Adrenal gland (tissue), 12 donors: ENCODE results near the gene GIMAP1. TPM values are rescaled to one million over a fixed set of nuclear protein-coding genes. Genes with fewer than 3 reads are reported as not detected.

Experiments
- DNase-seq, 7 donors: peaks; one replicate each; pipeline ENCODE4 v3.0.0-alpha.2; 2019 to 2020
- H3K27ac ChIP-seq, 5 donors: fragments of 200-600 bp; sonication (generic) in 4 of 5; 1 replicate in 3 of 5; 2 replicates in 2 of 5; pipeline versions ENCODE4 v1.5.1 to v1.8.0; 2016 to 2020; ENCODE audit warnings: mild to moderate bottlenecking in 1 of 5
- H3K27me3 ChIP-seq: fragments of 200-600 bp; 2 replicates; pipeline ENCODE4 v1.8.0; 2021
- H3K36me3 ChIP-seq, 2 donors: fragments of 200-600 bp; replicated peaks in 1 of 2; 1 replicate in 1 of 2; 2 replicates in 1 of 2; pipeline versions ENCODE4 v1.5.1 to v1.8.0; 2018 to 2022
- H3K4me1 ChIP-seq, 2 donors: fragments of 200-600 bp; replicated peaks in 1 of 2; 1 replicate in 1 of 2; 2 replicates in 1 of 2; pipeline versions ENCODE4 v1.5.1 to v1.8.0; 2018 to 2021
- H3K4me3 ChIP-seq, 4 donors: fragments of 200-600 bp; sonication (generic) in 3 of 4; one replicate each; pipeline ENCODE4 v1.5.1; 2016 to 2018
- H3K9me3 ChIP-seq, 3 donors: fragments of 200-600 bp; sonication (generic) in 1 of 3; replicated peaks in 1 of 3; 1 replicate in 2 of 3; 2 replicates in 1 of 3; pipeline versions ENCODE4 v1.5.1 to v1.8.0; 2016 to 2021
- POLR2A ChIP-seq, 2 donors: fragments of 450-650 bp; IDR thresholded peaks; one replicate each; pipeline ENCODE4 v1.6.1; 2017; ENCODE audit warnings: antibody characterized with exemption in 2 of 2, mild to moderate bottlenecking in 2 of 2, moderate library complexity in 1 of 2
- WGBS, 4 donors: extraction: QIAGEN DNeasy Blood & Tissue Kit in 2 of 4; methylation state at CpG; one replicate each; pipeline versions ENCODE4 v1.1.5 to v1.1.7; 2013 to 2017; 5-methylcytosine and 5-hydroxymethylcytosine counted together
- intact Hi-C, 2 donors: fragments of 100-400 bp; cut with DNase I; formaldehyde crosslinking; loops; one replicate each; pipeline versions ENCODE4 v1.14.1 to v1.15.0; 2022 to 2023
- polyA plus RNA-seq, 3 donors: library from polyadenylated mRNA; stranded (reverse); fragments of 200-250 nt in 2 of 3; fragments of 350-450 nt in 1 of 3; fragmentation: Illumina TruSeq in 1 of 3; extraction: RNeasy Lipid Tissue Mini Kit (QIAGEN cat#74804) in 1 of 3; gene quantifications; one replicate each; pipeline ENCODE4 v1.2.3, GENCODE V29; 2013 to 2014
- total RNA-seq, 9 donors: library from RNA; depleted of rRNA in 4 of 9; stranded (reverse); fragments of >200 nt in 4 of 9; fragments of 120-200 nt in 1 of 9; fragmentation: NEBNext Ultra II Directional in 1 of 9; extraction: Animal tissue kit (Norgen Biotek cat#: 25700) in 1 of 9; gene quantifications; one replicate each; pipeline versions ENCODE4 v1.1.0 to v1.2.4, GENCODE V29; 2013 to 2023
- TF ChIP-seq, protein P1 (sequence below), 6 experiments: fragments of 450-650 bp in 4 of 6; fragments of 200-600 bp in 2 of 6; sonication (generic) in 1 of 6; IDR thresholded peaks; 1 replicate in 5 of 6; 2 replicates in 1 of 6; pipeline versions ENCODE4 v1.5.1 to v1.8.0; 2016 to 2021; ENCODE audit warnings: antibody characterized with exemption in 6 of 6, mild to moderate bottlenecking in 2 of 6, moderate library complexity in 1 of 6
- donor health status: healthy with polysubstance abuse.
- donor health status: Bipolar disorder and iron deficiency.
- donor health status: DM: yes; HTN: yes; CAD: no.
- donor health status: DM: no; HTN: no; CAD: no.
- donor health status: DM: no; HTN: no; CAD: no.
- donor health status: DM: yes; HTN: yes; CAD: no.

The GIMAP1 gene
- total and polyA plus RNA-seq, 12 donors: 1.5 to 11.2 (median 5.6) TPM

DNA sequence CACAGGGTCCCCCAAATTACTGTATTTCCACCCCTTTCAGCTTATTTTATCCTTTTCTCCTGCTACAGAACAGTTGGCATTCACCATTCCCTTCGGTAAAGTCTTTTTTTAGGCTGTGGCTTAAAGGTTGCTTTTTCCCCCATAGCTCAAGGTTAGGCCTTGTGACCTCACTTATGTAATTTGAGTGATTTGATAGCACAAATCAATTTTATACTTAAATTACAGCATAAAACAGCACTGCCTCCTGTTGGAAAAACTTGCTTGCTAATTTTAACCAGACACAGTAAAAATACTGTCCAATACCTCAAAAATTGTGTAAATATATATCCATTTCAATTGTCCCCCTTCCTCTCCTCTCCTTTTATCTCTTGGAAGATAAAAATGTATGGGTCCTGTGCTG, 7.1 kb downstream of the GIMAP1 start:
- TF ChIP-seq, protein P1, sequence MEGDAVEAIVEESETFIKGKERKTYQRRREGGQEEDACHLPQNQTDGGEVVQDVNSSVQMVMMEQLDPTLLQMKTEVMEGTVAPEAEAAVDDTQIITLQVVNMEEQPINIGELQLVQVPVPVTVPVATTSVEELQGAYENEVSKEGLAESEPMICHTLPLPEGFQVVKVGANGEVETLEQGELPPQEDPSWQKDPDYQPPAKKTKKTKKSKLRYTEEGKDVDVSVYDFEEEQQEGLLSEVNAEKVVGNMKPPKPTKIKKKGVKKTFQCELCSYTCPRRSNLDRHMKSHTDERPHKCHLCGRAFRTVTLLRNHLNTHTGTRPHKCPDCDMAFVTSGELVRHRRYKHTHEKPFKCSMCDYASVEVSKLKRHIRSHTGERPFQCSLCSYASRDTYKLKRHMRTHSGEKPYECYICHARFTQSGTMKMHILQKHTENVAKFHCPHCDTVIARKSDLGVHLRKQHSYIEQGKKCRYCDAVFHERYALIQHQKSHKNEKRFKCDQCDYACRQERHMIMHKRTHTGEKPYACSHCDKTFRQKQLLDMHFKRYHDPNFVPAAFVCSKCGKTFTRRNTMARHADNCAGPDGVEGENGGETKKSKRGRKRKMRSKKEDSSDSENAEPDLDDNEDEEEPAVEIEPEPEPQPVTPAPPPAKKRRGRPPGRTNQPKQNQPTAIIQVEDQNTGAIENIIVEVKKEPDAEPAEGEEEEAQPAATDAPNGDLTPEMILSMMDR (IDR thresholded peaks at IDR 0.05): peak in 1 of 6 experiments; percentile 7
- TF ChIP-seq POLR2A (IDR thresholded peaks at IDR 0.05): no peak
- no peaks in the 10 kb centered on the region for H3K27me3 ChIP-seq
- no peak for DNase-seq
- H3K27ac ChIP-seq: no peak overlapping the region
- H3K4me3 ChIP-seq: no peak overlapping the region
- WGBS, 4 donors: 39 to 65% (median 44%) methylated on average over 1 of the region's 1 CpG
- H3K4me1 ChIP-seq: no peaks in the 10 kb centered on the region
- H3K36me3 ChIP-seq: no peaks in the 10 kb centered on the region
- peaks cover 0 to 2% (median 2%) of the 10 kb centered on the region in 3 donors for H3K9me3 ChIP-seq
- intact Hi-C loops: no loop called here

DNA sequence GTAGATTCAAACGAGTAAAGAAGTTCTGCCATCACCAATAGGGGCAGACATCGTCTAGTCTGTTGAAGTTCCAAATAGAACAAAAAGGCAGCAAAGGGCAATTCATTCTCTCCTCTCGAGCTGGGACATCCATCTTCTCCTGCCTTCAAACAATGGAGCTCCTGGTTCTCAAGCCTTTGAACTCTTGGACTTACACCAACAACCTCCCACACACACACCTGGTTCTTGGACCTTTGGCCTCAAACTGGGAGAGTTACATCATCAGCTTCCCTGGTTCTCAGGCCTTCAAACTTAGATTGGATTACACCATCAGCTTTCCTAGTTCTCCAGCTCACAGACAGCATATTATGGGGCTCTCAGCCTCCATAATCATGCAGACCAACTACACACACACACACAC, 11.0 kb downstream of the GIMAP1 start:
- no peak for DNase-seq
- H3K36me3 ChIP-seq: no peaks in the 10 kb centered on the region
- H3K27me3 ChIP-seq: no peaks in the 10 kb centered on the region
- no peak overlapping the region for H3K27ac ChIP-seq
- TF ChIP-seq POLR2A (IDR thresholded peaks at IDR 0.05): no peak
- TF ChIP-seq, protein P1 (IDR thresholded peaks at IDR 0.05): no peak
- H3K4me1 ChIP-seq: no peaks in the 10 kb centered on the region
- intact Hi-C loops: no loop called here
- H3K4me3 ChIP-seq: no peak overlapping the region
- peaks cover 0 to 6% (median 5%) of the 10 kb centered on the region in 3 donors for H3K9me3 ChIP-seq
- WGBS, 4 donors: 51 to 62% (median 60%) methylated on average over 3 of the region's 3 CpGs

DNA sequence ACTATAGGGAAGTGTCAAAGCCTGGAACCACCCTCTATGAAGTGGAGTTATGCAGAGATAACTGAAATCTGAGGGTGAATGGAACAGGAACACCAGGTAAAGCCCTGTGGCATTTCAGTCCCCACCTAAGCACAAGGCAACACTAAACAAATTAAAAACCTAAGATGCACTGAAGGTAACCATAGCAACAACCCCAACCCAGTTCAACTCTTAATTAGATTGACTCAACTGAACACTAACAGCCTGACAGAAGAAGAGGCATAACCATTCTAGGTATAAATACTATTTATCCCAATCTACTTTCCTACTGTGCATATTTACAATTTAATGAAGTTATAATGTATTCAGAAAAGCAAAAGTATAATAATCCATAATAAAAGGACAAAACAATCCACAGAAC, 11.6 kb downstream of the GIMAP1 start:
- H3K27ac ChIP-seq: no peak overlapping the region
- DNase-seq: no peak
- H3K27me3 ChIP-seq: no peaks in the 10 kb centered on the region
- no peaks in the 10 kb centered on the region for H3K36me3 ChIP-seq
- peaks cover 0 to 6% (median 5%) of the 10 kb centered on the region in 3 donors for H3K9me3 ChIP-seq
- TF ChIP-seq, protein P1 (IDR thresholded peaks at IDR 0.05): no peak
- no peak for TF ChIP-seq POLR2A (IDR thresholded peaks at IDR 0.05)
- no peak overlapping the region for H3K4me3 ChIP-seq
- intact Hi-C loops: no loop called here
- H3K4me1 ChIP-seq: no peaks in the 10 kb centered on the region

DNA sequence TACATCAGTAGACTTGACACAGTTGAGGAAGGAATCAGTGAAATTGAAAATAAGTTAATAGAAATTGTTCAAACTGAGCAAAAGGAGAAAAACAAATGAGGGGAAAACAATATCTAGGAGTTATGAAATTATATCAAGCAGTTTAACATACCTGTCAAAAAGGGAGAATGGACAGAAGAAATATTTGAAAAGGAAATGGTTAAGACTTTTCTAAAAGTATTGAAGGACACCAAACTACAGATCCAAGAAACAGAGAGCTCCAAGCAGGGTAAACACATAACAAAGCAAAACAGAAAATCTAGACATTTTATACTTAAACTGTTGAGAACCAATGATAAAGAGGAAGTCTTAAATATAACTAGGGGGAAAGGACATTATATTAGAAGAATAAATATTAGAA, 12.2 kb downstream of the GIMAP1 start:
- Histone ChIP-seq H3K4me1 (no peaks in the 10 kb centered on the region), H3K27ac (no peak overlapping the region), H3K27me3 (no peaks in the 10 kb centered on the region), H3K36me3 (no peaks in the 10 kb centered on the region), H3K9me3 (peaks cover 0 to 6% (median 5%) of the 10 kb centered on the region in 3 donors), H3K4me3 (no peak overlapping the region)
- TF ChIP-seq, protein P1 (IDR thresholded peaks at IDR 0.05): no peak
- TF ChIP-seq POLR2A (IDR thresholded peaks at IDR 0.05): no peak
- no peak for DNase-seq
- intact Hi-C loops: no loop called here
